ENCODE data around the gene NOXA1. TPM values are rescaled to one million over a fixed set of nuclear protein-coding genes. Genes with fewer than 3 reads are reported as not detected.

NOXA1 gene
- polyA plus RNA-seq, 6 donors from 2014 or later: 1.3 to 2.3 (median 1.6) TPM; not detected in 1

- peaks cover 8 to 14% (median 9%) of the 10 kb centered on the region in 3 donors for H3K4me1 Mint-ChIP-seq
- H3K27ac Mint-ChIP-seq: no peak overlapping the region
- peak overlapping the region in 4 of 8 donors; percentile 23 to 50 (median 44) for H3K4me3 Mint-ChIP-seq
- peaks cover 0 to 4% (median 0%) of the 10 kb centered on the region in 3 donors for H3K27me3 Mint-ChIP-seq
- H3K9me3 Mint-ChIP-seq: no peaks in the 10 kb centered on the region
- peak; percentile 11 to 17 for ATAC-seq (ENCODE audit: low read depth in 2 of 2)
- DNase-seq: no peak
- H3K36me3 Mint-ChIP-seq: no peaks in the 10 kb centered on the region
These were observed 6.3 kb downstream of the NOXA1 start for GRCh38 chr9:137429546-137429890.

DNA sequence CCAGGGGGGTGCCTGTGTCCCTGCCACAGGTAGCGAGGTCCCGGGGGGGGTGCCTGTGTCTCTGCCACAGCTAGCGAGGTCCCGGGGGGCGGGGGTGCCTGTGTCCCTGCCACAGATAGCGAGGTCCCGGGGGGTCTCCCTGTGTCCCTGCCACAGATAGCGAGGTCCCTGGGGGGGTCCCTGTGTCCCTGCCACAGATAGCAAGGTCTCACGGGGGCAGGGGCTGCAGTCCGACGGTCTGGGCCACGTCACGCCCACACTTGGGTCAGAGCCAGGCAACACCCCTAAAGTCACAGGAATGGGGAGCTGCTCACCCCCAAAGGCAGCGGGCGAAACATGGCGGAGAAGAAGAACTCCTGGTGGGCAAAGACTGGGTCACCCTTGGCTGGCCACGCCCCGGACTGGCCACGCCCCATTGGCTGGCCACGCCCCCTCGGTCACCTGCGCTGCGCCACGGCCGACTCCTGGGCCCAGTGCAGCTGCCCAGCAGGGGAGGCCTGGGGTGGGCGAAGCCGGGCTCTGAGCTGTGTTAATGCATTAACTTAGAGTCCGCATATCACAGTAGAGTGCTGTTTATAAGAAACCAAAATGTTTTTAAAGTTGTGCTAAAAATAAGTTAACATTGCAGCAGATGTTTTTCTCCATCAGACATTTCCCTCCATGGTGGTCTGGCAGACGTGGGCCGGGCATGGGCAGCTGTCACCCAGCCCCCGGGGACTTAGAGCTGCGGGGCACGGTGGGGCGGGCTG is 7.0 kb downstream of the NOXA1 start:
- peaks cover 0 to 4% (median 0%) of the 10 kb centered on the region in 3 donors for H3K27me3 Mint-ChIP-seq
- no peak overlapping the region for H3K27ac Mint-ChIP-seq
- no peaks in the 10 kb centered on the region for H3K36me3 Mint-ChIP-seq
- H3K9me3 Mint-ChIP-seq: no peaks in the 10 kb centered on the region
- H3K4me3 Mint-ChIP-seq: peak overlapping the region in 2 of 8 donors; percentile 39 to 52
- peaks cover 2 to 11% (median 3%) of the 10 kb centered on the region in 3 donors for H3K4me1 Mint-ChIP-seq
- DNase-seq (peak; percentile 50), ATAC-seq (ENCODE audit: low read depth in 2 of 2) (peak; percentile 64 to 68)

DNA sequence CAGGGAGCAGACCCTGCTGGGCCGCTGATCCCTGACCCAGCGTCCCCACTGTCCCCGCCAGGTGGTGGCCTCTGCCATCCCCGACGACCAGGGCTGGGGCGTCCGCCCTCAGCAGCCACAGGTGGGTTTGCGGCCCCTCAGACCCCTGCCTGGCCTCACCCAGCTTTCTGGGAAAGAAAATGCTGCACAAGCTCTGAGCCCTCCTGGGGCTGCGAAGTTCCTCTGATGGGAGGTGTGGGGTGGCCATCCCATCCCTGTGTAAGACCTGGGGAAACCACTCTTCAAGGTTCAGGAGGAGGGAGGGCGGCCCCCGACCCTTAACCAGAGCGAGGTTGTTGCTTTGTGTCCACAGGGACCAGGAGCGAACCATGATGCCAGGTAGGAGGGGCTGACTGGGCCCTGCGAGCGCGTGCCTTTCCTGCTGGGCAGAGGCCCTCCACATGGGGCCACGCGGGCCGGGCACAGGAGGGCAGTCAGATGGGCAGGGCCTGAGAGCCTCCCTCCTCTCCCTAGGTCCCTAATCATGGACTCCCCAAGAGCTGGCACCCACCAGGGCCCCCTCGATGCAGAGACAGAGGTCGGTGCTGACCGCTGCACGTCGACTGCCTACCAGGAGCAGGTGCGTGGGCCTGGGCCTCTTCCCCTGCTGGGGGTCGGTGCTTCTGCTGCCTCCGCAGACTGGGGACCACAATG is 7.7 kb downstream of the NOXA1 start:
- Mint-ChIP-seq H3K9me3 (no peaks in the 10 kb centered on the region), H3K36me3 (no peaks in the 10 kb centered on the region), H3K27ac (no peak overlapping the region), H3K4me1 (peaks cover 2 to 11% (median 3%) of the 10 kb centered on the region in 3 donors), H3K4me3 (peak overlapping the region in 1 of 8 donors; percentile 35), H3K27me3 (peaks cover 0 to 4% (median 0%) of the 10 kb centered on the region in 3 donors)
- DNase-seq (no peak), ATAC-seq (ENCODE audit: low read depth in 2 of 2) (no peak)

DNA sequence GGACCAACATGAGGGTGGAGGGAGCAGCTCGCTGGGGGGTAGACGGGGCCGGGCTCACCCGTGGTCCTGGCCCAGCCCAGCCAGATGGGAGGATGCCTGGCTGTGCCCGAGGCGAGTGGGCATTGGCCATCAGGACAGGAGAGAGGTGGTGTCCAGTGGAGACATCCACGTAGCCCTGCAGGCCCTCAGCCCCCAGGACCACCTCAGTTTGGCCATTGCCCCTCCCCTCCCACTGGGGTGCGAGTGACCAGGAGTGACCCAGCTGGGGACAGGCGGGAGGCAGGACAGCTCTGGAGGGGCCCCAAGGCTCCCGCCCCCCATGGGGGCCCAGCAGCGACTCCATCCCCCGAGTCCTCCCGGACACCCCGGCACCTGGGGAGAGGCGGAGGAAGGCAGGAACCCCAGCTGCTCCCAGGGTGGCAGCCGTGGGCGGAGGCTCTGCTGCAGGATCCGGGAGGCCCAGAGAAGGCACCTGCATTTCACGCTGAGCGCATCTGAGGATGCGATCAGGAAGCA is 8.3 kb downstream of the NOXA1 start:
- Mint-ChIP-seq H3K4me3 (no peak overlapping the region), H3K27ac (no peak overlapping the region), H3K9me3 (no peaks in the 10 kb centered on the region), H3K4me1 (peaks cover 2 to 11% (median 3%) of the 10 kb centered on the region in 3 donors), H3K27me3 (peaks cover 0 to 4% (median 0%) of the 10 kb centered on the region in 3 donors), H3K36me3 (no peaks in the 10 kb centered on the region)
- DNase-seq (no peak), ATAC-seq (ENCODE audit: low read depth in 2 of 2) (no peak)

- Mint-ChIP-seq H3K9me3 (no peaks in the 10 kb centered on the region), H3K27me3 (peaks cover 0 to 4% (median 0%) of the 10 kb centered on the region in 3 donors), H3K36me3 (no peaks in the 10 kb centered on the region), H3K27ac (peak overlapping the region in 1 of 6 donors; percentile 47), H3K4me1 (peaks cover 2 to 11% (median 3%) of the 10 kb centered on the region in 3 donors), H3K4me3 (no peak overlapping the region)
- ATAC-seq (ENCODE audit: low read depth in 2 of 2) (no peak), DNase-seq (no peak)
These were observed 9.6 kb downstream of the NOXA1 start for GRCh38 chr9:137432687-137433348.

GRCh38 chr9:137433349-137433915 is 10.2 kb downstream of the NOXA1 start:
- peaks cover 2 to 11% (median 3%) of the 10 kb centered on the region in 3 donors for H3K4me1 Mint-ChIP-seq
- no peaks in the 10 kb centered on the region for H3K36me3 Mint-ChIP-seq
- ATAC-seq (ENCODE audit: low read depth in 2 of 2) (no peak), DNase-seq (no peak)
- H3K4me3 Mint-ChIP-seq: no peak overlapping the region
- no peaks in the 10 kb centered on the region for H3K9me3 Mint-ChIP-seq
- peaks cover 0 to 4% (median 0%) of the 10 kb centered on the region in 3 donors for H3K27me3 Mint-ChIP-seq
- no peak overlapping the region for H3K27ac Mint-ChIP-seq

DNA sequence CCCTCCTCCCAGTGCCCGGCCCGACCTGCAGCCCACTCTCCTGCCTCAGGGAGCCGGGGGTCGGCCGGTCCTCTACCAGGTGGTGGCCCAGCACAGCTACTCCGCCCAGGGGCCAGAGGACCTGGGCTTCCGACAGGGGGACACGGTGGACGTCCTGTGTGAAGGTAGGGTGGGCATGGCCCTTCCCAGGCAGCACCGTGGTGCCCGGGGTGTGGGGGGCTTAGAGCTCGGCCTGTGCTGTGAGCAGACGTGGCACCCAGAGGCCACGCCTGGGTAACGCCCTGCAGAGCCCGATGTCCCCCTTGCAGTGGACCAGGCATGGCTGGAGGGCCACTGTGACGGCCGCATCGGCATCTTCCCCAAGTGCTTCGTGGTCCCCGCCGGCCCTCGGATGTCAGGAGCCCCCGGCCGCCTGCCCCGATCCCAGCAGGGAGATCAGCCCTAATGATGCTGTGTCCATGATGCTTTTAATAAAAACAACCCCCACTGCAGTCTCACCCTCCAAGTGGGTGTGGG is 10.8 kb downstream of the NOXA1 start:
- no peak for ATAC-seq (ENCODE audit: low read depth in 2 of 2)
- Mint-ChIP-seq H3K27ac (no peak overlapping the region), H3K9me3 (no peaks in the 10 kb centered on the region), H3K36me3 (no peaks in the 10 kb centered on the region), H3K27me3 (peaks cover 0 to 4% (median 0%) of the 10 kb centered on the region in 3 donors), H3K4me1 (peaks cover 0 to 7% (median 0%) of the 10 kb centered on the region in 3 donors), H3K4me3 (no peak overlapping the region)
- no peak for DNase-seq

DNA sequence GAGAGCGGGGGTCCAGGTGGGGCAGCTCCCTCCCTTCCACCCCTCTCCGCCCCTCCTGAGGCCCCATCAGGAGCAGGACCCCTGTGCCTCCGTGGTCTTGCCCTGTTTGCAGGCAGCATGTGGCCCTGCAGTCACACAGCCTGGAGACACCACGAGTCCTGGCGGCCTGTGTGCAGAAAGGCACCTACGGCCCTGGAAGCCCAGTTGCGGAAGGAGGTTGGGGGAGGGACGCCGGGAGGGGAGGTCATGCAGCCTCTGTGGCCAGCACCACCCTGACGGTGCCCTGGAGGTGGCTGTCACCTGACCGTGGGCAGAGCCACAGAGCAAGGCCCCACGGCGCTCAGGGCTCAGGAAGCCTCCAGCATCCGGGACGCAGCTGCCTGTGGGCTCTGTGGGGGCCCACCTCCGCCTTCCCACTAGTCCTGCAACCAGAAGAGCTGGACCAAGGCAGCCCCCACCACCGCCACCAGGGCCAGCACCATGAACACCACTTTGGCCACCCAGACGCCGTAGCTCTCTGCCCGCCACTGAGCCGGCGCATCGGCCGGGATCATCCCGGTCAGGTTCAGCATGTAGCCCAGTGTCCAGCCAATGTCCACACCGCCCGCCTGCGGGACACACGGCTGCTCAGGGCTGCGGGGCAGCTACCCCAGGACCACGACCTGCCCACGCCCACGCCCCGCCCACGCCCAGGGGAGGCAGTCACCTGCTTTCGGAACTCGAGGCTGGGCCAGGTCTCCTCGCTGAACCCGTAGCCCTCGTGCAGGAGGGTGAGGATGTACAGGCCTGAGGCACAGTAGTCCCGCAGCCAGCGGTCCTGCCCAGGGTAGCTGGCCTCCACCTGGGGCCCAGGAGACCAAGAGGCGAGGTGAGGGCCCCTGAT is 11.5 kb downstream of the NOXA1 start:
- H3K36me3 Mint-ChIP-seq: no peaks in the 10 kb centered on the region
- H3K9me3 Mint-ChIP-seq: no peaks in the 10 kb centered on the region
- peaks cover 0 to 10% (median 0%) of the 10 kb centered on the region in 3 donors for H3K27me3 Mint-ChIP-seq
- ATAC-seq (ENCODE audit: low read depth in 2 of 2) (no peak), DNase-seq (no peak)
- H3K4me3 Mint-ChIP-seq: no peak overlapping the region
- H3K27ac Mint-ChIP-seq: peak overlapping the region in 1 of 6 donors; percentile 56
- no peaks in the 10 kb centered on the region for H3K4me1 Mint-ChIP-seq

GRCh38 chr9:137435381-137435891 is 12.2 kb downstream of the NOXA1 start:
- Mint-ChIP-seq H3K36me3 (no peaks in the 10 kb centered on the region), H3K9me3 (no peaks in the 10 kb centered on the region), H3K27ac (peak overlapping the region in 1 of 6 donors; percentile 71), H3K4me1 (no peaks in the 10 kb centered on the region), H3K27me3 (peaks cover 0 to 10% (median 0%) of the 10 kb centered on the region in 3 donors), H3K4me3 (no peak overlapping the region)
- ATAC-seq (ENCODE audit: low read depth in 2 of 2) (no peak), DNase-seq (no peak)

- ATAC-seq (ENCODE audit: low read depth in 2 of 2) (no peak), DNase-seq (no peak)
- Mint-ChIP-seq H3K27ac (peak overlapping the region in 1 of 6 donors; percentile 33), H3K4me3 (no peak overlapping the region), H3K9me3 (no peaks in the 10 kb centered on the region), H3K36me3 (no peaks in the 10 kb centered on the region), H3K4me1 (no peaks in the 10 kb centered on the region), H3K27me3 (peaks cover 0 to 7% (median 0%) of the 10 kb centered on the region in 3 donors)
These were observed 13.0 kb downstream of the NOXA1 start for GRCh38 chr9:137435980-137436760.

DNA sequence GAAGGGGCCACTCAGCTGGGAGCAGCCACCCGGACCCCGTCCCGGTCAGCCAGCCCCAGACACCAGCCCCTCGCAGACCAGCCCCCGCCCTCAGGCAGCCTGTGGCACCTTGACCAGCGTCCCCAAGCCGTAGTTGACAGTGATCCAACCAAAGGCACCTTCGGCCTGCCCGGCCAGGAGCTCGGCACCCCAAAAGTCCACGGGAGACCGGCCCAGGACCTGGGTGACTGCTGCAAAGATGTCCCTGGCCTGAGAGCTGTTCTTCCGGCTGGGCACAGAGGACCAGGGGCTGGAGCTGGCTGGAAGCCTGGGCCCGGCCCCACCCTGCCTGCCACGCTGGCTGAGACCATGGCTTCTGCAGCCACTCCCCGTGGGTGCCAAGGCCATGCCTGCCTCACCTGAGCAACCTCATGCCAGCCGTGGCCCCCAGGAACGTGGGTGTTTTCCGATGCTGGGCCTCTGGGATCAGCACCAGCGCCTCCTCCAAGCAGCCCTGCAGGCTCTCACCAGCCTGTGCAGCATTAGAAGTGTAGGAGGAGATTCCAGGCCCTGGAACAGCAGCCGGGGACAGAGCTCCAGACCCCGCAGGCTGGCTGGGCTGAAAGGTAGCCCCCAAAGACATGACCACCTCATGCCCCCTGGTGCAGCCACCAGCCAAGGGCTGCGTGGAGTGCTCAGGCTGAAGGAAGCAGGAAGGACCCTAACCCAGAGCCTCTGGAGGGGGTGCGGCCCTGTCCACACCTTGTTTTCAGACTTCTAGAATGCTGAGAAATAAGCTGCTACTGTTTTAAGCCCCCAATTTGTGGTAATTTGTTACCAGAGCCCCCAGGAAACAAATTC is 13.8 kb downstream of the NOXA1 start:
- Mint-ChIP-seq H3K4me1 (peaks cover 2 to 3% (median 3%) of the 10 kb centered on the region in 3 donors), H3K4me3 (no peak overlapping the region), H3K36me3 (peaks cover 2 to 4% of the 10 kb centered on the region in 2 donors), H3K27ac (no peak overlapping the region), H3K27me3 (peaks cover 3 to 8% (median 5%) of the 10 kb centered on the region in 3 donors), H3K9me3 (no peaks in the 10 kb centered on the region)
- no peak for ATAC-seq (ENCODE audit: low read depth in 2 of 2)
- no peak for DNase-seq

All from naive B cell (primary cell).